Measurements from ENCODE around the gene IFNAR1.

DNA sequence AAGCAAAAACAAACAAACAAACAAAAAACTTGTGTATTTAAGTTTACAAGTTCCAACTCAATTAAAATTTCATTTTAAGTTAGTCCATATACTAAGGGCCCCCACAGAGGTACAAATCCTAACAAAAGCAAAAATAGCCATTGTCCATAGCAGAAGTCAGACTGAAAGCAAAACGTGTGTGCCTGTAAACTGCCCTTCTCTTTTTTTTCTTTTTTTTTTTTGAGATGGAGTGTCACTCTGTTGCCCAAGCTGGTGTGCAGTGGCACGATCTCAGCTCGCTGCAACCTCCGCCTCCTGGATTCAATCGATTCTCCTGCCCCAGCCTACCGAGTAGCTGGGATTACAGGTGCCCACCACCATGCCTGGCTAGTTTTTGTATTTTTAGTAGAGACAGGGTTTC, 66.9 kb downstream of the IFNAR1 start:
- TF ChIP-seq, protein P1, sequence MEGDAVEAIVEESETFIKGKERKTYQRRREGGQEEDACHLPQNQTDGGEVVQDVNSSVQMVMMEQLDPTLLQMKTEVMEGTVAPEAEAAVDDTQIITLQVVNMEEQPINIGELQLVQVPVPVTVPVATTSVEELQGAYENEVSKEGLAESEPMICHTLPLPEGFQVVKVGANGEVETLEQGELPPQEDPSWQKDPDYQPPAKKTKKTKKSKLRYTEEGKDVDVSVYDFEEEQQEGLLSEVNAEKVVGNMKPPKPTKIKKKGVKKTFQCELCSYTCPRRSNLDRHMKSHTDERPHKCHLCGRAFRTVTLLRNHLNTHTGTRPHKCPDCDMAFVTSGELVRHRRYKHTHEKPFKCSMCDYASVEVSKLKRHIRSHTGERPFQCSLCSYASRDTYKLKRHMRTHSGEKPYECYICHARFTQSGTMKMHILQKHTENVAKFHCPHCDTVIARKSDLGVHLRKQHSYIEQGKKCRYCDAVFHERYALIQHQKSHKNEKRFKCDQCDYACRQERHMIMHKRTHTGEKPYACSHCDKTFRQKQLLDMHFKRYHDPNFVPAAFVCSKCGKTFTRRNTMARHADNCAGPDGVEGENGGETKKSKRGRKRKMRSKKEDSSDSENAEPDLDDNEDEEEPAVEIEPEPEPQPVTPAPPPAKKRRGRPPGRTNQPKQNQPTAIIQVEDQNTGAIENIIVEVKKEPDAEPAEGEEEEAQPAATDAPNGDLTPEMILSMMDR (IDR thresholded peaks at IDR 0.05; ENCODE audit: poor library complexity): no peak
- TF ChIP-seq EZH2 (IDR thresholded peaks at IDR 0.05; ENCODE audit: borderline replicate concordance): no peak

All from hepatocyte (in vitro differentiated cells).